ENCODE measurements around the gene CSMD2.

CSMD2 gene

GRCh38 chr1:33820804-33821203, 344.2 kb downstream of the CSMD2 start:
- Histone ChIP-seq H3K4me2 (ENCODE audit: low read depth, low read length, poor library complexity, severe bottlenecking) (no peak overlapping the region), H3K9me2 (replicated peaks; ENCODE audit: insufficient read depth, low read length) (no peaks in the 10 kb centered on the region), H2AFZ (ENCODE audit: low read depth, low read length, severe bottlenecking) (no peak overlapping the region), H3K4me3 (ENCODE audit: insufficient read depth, low read length, poor library complexity, severe bottlenecking) (no peak overlapping the region), H3K27ac (ENCODE audit: low read depth, low read length) (no peak overlapping the region), H3K79me2 (ENCODE audit: insufficient read depth, low read length) (no peaks in the 10 kb centered on the region), H4K20me1 (ENCODE audit: low read depth, low read length) (no peaks in the 10 kb centered on the region), H3K36me3 (ENCODE audit: low read length) (no peaks in the 10 kb centered on the region), H3K9ac (ENCODE audit: low read length) (no peak overlapping the region), H3K27me3 (ENCODE audit: low read length) (no peaks in the 10 kb centered on the region), H3F3A (ENCODE audit: insufficient read depth) (no peaks in the 10 kb centered on the region), H3K9me3 (ENCODE audit: insufficient read depth, low read length) (no peaks in the 10 kb centered on the region)
- TF ChIP-seq CTCF (IDR thresholded peaks at IDR 0.05; ENCODE audit: insufficient read depth, low read length, poor library complexity, severe bottlenecking) (no peak), EZH2phosphoT487 (conservative IDR thresholded peaks at IDR 0.05; ENCODE audit: low read length) (no peak)

GRCh38 chr1:33819913-33820311, 345.1 kb downstream of the CSMD2 start:
- no peak overlapping the region for H2AFZ ChIP-seq (ENCODE audit: low read depth, low read length, severe bottlenecking)
- TF ChIP-seq CTCF (IDR thresholded peaks at IDR 0.05; ENCODE audit: insufficient read depth, low read length, poor library complexity, severe bottlenecking) (no peak), EZH2phosphoT487 (conservative IDR thresholded peaks at IDR 0.05; ENCODE audit: low read length) (no peak)
- H3K27ac ChIP-seq (ENCODE audit: low read depth, low read length) = no peak overlapping the region
- H3K4me2 ChIP-seq (ENCODE audit: low read depth, low read length, poor library complexity, severe bottlenecking) = no peak overlapping the region
- H3K9me3 ChIP-seq (ENCODE audit: insufficient read depth, low read length) = no peaks in the 10 kb centered on the region
- no peaks in the 10 kb centered on the region for H3F3A ChIP-seq (ENCODE audit: insufficient read depth)
- H3K79me2 ChIP-seq (ENCODE audit: insufficient read depth, low read length) = no peaks in the 10 kb centered on the region
- H3K9ac ChIP-seq (ENCODE audit: low read length) = no peak overlapping the region
- no peaks in the 10 kb centered on the region for H3K36me3 ChIP-seq (ENCODE audit: low read length)
- H3K27me3 ChIP-seq (ENCODE audit: low read length) = no peaks in the 10 kb centered on the region
- H3K9me2 ChIP-seq (replicated peaks; ENCODE audit: insufficient read depth, low read length) = no peaks in the 10 kb centered on the region
- H3K4me3 ChIP-seq (ENCODE audit: insufficient read depth, low read length, poor library complexity, severe bottlenecking) = no peak overlapping the region
- no peaks in the 10 kb centered on the region for H4K20me1 ChIP-seq (ENCODE audit: low read depth, low read length)

GRCh38 chr1:33819290-33819912, 345.6 kb downstream of the CSMD2 start:
- Histone ChIP-seq H3K9me3 (ENCODE audit: insufficient read depth, low read length) (no peaks in the 10 kb centered on the region), H3K4me2 (ENCODE audit: low read depth, low read length, poor library complexity, severe bottlenecking) (no peak overlapping the region)

More at GRCh38 chr1:33819290-33819912, 345.6 kb downstream of the CSMD2 start:
- H2AFZ ChIP-seq (ENCODE audit: low read depth, low read length, severe bottlenecking) = no peak overlapping the region
- H3K27ac ChIP-seq (ENCODE audit: low read depth, low read length) = no peak overlapping the region
- H3K36me3 ChIP-seq (ENCODE audit: low read length) = no peaks in the 10 kb centered on the region
- TF ChIP-seq EZH2phosphoT487 (conservative IDR thresholded peaks at IDR 0.05; ENCODE audit: low read length) (no peak), CTCF (IDR thresholded peaks at IDR 0.05; ENCODE audit: insufficient read depth, low read length, poor library complexity, severe bottlenecking) (no peak)
- H4K20me1 ChIP-seq (ENCODE audit: low read depth, low read length) = no peaks in the 10 kb centered on the region
- no peaks in the 10 kb centered on the region for H3K79me2 ChIP-seq (ENCODE audit: insufficient read depth, low read length)
- no peak overlapping the region for H3K4me3 ChIP-seq (ENCODE audit: insufficient read depth, low read length, poor library complexity, severe bottlenecking)
- no peaks in the 10 kb centered on the region for H3K27me3 ChIP-seq (ENCODE audit: low read length)
- no peaks in the 10 kb centered on the region for H3K9me2 ChIP-seq (replicated peaks; ENCODE audit: insufficient read depth, low read length)
- H3F3A ChIP-seq (ENCODE audit: insufficient read depth) = no peaks in the 10 kb centered on the region
- no peak overlapping the region for H3K9ac ChIP-seq (ENCODE audit: low read length)
